HCT116 (cell line): ENCODE measurements around the gene USP10.

ENCODE experiments used
- EZH2phosphoT487 ChIP-seq: fragments of 200-600 bp; IDR thresholded peaks from 2 replicates; pipeline ENCODE4 v1.6.1; 2018; ENCODE audit warnings: antibody characterized with exemption, borderline replicate concordance
- RAD21 ChIP-seq: IDR thresholded peaks from 2 replicates; pipeline ENCODE4 v1.6.1; 2012; ENCODE audit warnings: low read depth, mild to moderate bottlenecking
- SIN3A ChIP-seq: IDR thresholded peaks from 2 replicates; pipeline ENCODE4 v1.6.1; 2012; ENCODE audit warnings: low read depth
- YY1 ChIP-seq: IDR thresholded peaks from 2 replicates; pipeline ENCODE4 v1.6.1; 2011; ENCODE audit warnings: low read length, low read depth, moderate library complexity, mild to moderate bottlenecking; ENCODE audit not compliant: insufficient replicate concordance; ENCODE audit errors: extremely low read depth
- TF ChIP-seq, protein P1 (sequence below), 3 experiments: fragments of 200-600 bp in 1 of 3; sonication (generic) in 1 of 3; IDR thresholded peaks in 2 of 3; conservative IDR thresholded peaks in 1 of 3; 2 replicates each; pipeline ENCODE4 v1.5.1; 2012 to 2017; ENCODE audit warnings: low read depth in 2 of 3, low read length in 2 of 3, antibody characterized with exemption in 1 of 3, borderline replicate concordance in 1 of 3, control low read depth in 1 of 3, mild to moderate bottlenecking in 1 of 3, mixed read lengths in 1 of 3, mixed run types in 1 of 3, moderate library complexity in 1 of 3; ENCODE audit not compliant: insufficient read depth in 1 of 3
- TF ChIP-seq, protein P2 (sequence below): IDR thresholded peaks from 2 replicates; pipeline ENCODE4 v1.6.1; 2012
- TF ChIP-seq, protein P3 (sequence below): IDR thresholded peaks from 2 replicates; pipeline ENCODE4 v1.6.1; 2012; ENCODE audit warnings: low read depth

DNA sequence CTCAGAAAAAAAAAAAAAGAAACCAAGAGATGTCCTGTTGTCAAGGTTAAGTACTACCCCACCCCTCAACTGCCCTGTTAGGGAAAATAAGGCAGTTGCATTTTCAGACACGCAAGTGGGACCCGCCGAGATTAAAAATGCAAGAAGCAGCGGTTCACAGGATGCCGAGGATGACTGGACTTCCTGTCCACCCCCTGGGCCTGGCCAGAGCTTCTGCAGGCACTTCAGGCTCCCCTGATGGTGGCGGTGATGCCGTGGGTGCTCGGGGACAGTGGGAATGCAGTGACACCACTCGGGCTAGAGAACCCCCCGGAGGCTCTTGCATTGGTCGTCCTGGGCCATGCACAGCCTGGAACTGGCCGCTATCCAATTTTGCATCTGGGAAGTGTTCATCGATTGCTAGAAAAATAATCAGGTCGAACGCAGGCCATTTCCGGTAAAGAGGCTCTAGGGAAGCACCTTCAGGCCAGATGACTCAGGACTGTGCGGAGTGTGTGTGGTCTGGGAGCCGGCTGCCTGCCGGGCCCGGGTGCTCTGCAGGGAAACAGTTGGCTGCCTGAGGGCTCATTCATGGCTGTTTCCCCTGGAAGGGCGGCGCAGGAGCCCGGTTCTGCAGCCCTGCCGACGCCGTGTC is 106.6 kb downstream of the USP10 start:
- TF ChIP-seq, protein P1, sequence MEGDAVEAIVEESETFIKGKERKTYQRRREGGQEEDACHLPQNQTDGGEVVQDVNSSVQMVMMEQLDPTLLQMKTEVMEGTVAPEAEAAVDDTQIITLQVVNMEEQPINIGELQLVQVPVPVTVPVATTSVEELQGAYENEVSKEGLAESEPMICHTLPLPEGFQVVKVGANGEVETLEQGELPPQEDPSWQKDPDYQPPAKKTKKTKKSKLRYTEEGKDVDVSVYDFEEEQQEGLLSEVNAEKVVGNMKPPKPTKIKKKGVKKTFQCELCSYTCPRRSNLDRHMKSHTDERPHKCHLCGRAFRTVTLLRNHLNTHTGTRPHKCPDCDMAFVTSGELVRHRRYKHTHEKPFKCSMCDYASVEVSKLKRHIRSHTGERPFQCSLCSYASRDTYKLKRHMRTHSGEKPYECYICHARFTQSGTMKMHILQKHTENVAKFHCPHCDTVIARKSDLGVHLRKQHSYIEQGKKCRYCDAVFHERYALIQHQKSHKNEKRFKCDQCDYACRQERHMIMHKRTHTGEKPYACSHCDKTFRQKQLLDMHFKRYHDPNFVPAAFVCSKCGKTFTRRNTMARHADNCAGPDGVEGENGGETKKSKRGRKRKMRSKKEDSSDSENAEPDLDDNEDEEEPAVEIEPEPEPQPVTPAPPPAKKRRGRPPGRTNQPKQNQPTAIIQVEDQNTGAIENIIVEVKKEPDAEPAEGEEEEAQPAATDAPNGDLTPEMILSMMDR (IDR thresholded peaks at IDR 0.05 in 2 of 3, conservative IDR thresholded peaks at IDR 0.05 in 1 of 3; ENCODE audit: borderline replicate concordance in 1 of 3, insufficient read depth in 1 of 3, low read depth in 2 of 3, low read length in 2 of 3) = no peak
- TF ChIP-seq, protein P2, sequence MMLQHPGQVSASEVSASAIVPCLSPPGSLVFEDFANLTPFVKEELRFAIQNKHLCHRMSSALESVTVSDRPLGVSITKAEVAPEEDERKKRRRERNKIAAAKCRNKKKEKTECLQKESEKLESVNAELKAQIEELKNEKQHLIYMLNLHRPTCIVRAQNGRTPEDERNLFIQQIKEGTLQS = no peak
- TF ChIP-seq SIN3A (no peak), EZH2phosphoT487 (no peak), RAD21 (no peak), YY1 (no peak)
- TF ChIP-seq, protein P3, sequence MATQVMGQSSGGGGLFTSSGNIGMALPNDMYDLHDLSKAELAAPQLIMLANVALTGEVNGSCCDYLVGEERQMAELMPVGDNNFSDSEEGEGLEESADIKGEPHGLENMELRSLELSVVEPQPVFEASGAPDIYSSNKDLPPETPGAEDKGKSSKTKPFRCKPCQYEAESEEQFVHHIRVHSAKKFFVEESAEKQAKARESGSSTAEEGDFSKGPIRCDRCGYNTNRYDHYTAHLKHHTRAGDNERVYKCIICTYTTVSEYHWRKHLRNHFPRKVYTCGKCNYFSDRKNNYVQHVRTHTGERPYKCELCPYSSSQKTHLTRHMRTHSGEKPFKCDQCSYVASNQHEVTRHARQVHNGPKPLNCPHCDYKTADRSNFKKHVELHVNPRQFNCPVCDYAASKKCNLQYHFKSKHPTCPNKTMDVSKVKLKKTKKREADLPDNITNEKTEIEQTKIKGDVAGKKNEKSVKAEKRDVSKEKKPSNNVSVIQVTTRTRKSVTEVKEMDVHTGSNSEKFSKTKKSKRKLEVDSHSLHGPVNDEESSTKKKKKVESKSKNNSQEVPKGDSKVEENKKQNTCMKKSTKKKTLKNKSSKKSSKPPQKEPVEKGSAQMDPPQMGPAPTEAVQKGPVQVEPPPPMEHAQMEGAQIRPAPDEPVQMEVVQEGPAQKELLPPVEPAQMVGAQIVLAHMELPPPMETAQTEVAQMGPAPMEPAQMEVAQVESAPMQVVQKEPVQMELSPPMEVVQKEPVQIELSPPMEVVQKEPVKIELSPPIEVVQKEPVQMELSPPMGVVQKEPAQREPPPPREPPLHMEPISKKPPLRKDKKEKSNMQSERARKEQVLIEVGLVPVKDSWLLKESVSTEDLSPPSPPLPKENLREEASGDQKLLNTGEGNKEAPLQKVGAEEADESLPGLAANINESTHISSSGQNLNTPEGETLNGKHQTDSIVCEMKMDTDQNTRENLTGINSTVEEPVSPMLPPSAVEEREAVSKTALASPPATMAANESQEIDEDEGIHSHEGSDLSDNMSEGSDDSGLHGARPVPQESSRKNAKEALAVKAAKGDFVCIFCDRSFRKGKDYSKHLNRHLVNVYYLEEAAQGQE = no peak
